ENCODE results near the gene ACMSD.
"Not testable (repeated sequence)": the region's sequence is repeated elsewhere in the genome, so short reads cannot be mapped to it uniquely, and the experiment has no call there.

ACMSD gene

GRCh38 chr2:134907441-134908116, 69.2 kb downstream of the ACMSD start:
- DNase-seq, result not testable (repeated sequence)

GRCh38 chr2:134910763-134911399, 72.5 kb downstream of the ACMSD start:
- DNase-seq, result no peak

GRCh38 chr2:134911400-134911785, 73.0 kb downstream of the ACMSD start:
- no peak for DNase-seq

GRCh38 chr2:134912361-134912760, 73.9 kb downstream of the ACMSD start:
- no peak for DNase-seq

GRCh38 chr2:134917360-134917865, 79.0 kb downstream of the ACMSD start:
- DNase-seq, result peak; percentile 36

GRCh38 chr2:134917888-134918525, 79.6 kb downstream of the ACMSD start:
- peak; percentile 96 for DNase-seq

GRCh38 chr2:134918526-134919340, 80.3 kb downstream of the ACMSD start, which contains the start of gene CCNT2:
CCNT2 (plus strand) TSS chr2:134918822; CDS start chr2:134918855, 33 bp downstream.
- DNase-seq, result peak; percentile 97

GRCh38 chr2:134919341-134920210, 81.2 kb downstream of the ACMSD start:
- peak; percentile 57 for DNase-seq

GRCh38 chr2:134924912-134925311, 86.5 kb downstream of the ACMSD start:
- no peak for DNase-seq

GRCh38 chr2:134926231-134926931, 88.0 kb downstream of the ACMSD start:
- DNase-seq, result no peak

- DNase-seq, result no peak
Measured at GRCh38 chr2:134927195-134927594, 88.8 kb downstream of the ACMSD start.

- DNase-seq, result no peak
Measured at GRCh38 chr2:134932864-134933526, 94.6 kb downstream of the ACMSD start.

- no peak for DNase-seq
Measured at GRCh38 chr2:134933732-134934131, 95.3 kb downstream of the ACMSD start.

GRCh38 chr2:134934150-134934549, 95.7 kb downstream of the ACMSD start:
- DNase-seq, result no peak

GRCh38 chr2:134934641-134935040, 96.2 kb downstream of the ACMSD start:
- DNase-seq, result no peak

- DNase-seq, result no peak
Measured at GRCh38 chr2:134936691-134937090, 98.3 kb downstream of the ACMSD start.

GRCh38 chr2:134943540-134943939, 105.1 kb downstream of the ACMSD start:
- DNase-seq, result no peak

- DNase-seq, result no peak
Measured at GRCh38 chr2:134944975-134945374, 106.6 kb downstream of the ACMSD start.

GRCh38 chr2:134946073-134946472, 107.7 kb downstream of the ACMSD start:
- DNase-seq, result no peak

GRCh38 chr2:134949981-134950708, 111.7 kb downstream of the ACMSD start:
- no peak for DNase-seq
